Bronchial epithelial cell (primary cell): ENCODE measurements around the gene AMELY. TPM values are rescaled to one million over a fixed set of nuclear protein-coding genes. Genes with fewer than 3 reads are reported as not detected.

Experiments used
- DNase-seq: peaks from one replicate; pipeline ENCODE4 v3.0.0-alpha.2; 2010; ENCODE audit warnings: low read depth
- FAIRE-seq: peaks from 2 replicates; lab custom pipeline; 2011; peaks lifted over from hg19 to GRCh38; lab: Jason Lieb, UNC
- H3K27me3 ChIP-seq: 2 replicates; pipeline ENCODE4 v1.5.1; 2011; ENCODE audit warnings: low read length; ENCODE audit not compliant: control insufficient read depth, insufficient read depth
- H3K36me3 ChIP-seq: 2 replicates; pipeline ENCODE4 v1.5.1; 2011; ENCODE audit warnings: low read length; ENCODE audit not compliant: control insufficient read depth, insufficient read depth
- H3K4me3 ChIP-seq: 2 replicates; pipeline ENCODE4 v1.5.1; 2011; ENCODE audit warnings: mild to moderate bottlenecking, low read depth, low read length, control low read depth
- total RNA-seq: library from RNA; depleted of rRNA; stranded (reverse); fragments of >200 nt; gene quantifications from 2 replicates; pipeline ENCODE4 v1.2.1, GENCODE V29; 2014
- TF ChIP-seq, protein P1 (sequence below): IDR thresholded peaks from 2 replicates; pipeline ENCODE4 v1.5.1; 2011; ENCODE audit warnings: mild to moderate bottlenecking, moderate library complexity, low read length, control low read depth, inconsistent platforms; ENCODE audit not compliant: insufficient read depth, severe bottlenecking

AMELY gene
- total RNA-seq, 1 donor from 2014 or later = not detected

DNA sequence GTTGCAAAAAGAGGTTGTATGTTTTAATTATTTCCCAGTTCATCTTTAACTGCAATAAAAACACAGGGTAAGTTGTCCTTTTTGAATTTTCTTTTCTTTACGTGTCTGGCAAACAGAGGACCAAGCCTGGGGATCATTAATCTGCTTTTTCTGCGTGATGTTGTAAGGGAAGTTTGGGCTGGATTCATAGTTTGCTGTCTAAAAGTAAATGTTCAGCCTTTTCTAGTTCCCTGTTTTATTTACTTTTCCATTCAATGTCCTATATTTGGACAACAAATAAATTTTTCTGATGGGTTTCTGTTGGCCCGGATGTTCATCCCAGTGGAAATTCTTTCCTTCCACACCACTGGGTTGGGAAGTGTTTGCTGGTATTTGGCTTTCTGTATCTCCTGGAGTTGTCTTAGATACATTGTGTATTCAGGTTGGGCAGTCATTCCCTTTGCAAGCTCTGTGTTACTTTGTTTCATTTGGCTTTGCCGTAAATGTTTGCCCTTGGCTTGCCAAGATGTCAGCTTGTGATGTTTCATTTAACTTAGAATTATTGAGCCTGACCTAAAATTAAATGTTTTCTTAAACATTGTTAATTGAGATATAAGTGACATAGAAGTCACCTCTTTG lies 20.3 kb upstream of the AMELY start:
- TF ChIP-seq, protein P1, sequence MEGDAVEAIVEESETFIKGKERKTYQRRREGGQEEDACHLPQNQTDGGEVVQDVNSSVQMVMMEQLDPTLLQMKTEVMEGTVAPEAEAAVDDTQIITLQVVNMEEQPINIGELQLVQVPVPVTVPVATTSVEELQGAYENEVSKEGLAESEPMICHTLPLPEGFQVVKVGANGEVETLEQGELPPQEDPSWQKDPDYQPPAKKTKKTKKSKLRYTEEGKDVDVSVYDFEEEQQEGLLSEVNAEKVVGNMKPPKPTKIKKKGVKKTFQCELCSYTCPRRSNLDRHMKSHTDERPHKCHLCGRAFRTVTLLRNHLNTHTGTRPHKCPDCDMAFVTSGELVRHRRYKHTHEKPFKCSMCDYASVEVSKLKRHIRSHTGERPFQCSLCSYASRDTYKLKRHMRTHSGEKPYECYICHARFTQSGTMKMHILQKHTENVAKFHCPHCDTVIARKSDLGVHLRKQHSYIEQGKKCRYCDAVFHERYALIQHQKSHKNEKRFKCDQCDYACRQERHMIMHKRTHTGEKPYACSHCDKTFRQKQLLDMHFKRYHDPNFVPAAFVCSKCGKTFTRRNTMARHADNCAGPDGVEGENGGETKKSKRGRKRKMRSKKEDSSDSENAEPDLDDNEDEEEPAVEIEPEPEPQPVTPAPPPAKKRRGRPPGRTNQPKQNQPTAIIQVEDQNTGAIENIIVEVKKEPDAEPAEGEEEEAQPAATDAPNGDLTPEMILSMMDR = no peak
- H3K4me3 ChIP-seq = no peak overlapping the region
- no peak for FAIRE-seq
- no peak for DNase-seq
- no peaks in the 10 kb centered on the region for H3K27me3 ChIP-seq
- H3K36me3 ChIP-seq = no peaks in the 10 kb centered on the region

DNA sequence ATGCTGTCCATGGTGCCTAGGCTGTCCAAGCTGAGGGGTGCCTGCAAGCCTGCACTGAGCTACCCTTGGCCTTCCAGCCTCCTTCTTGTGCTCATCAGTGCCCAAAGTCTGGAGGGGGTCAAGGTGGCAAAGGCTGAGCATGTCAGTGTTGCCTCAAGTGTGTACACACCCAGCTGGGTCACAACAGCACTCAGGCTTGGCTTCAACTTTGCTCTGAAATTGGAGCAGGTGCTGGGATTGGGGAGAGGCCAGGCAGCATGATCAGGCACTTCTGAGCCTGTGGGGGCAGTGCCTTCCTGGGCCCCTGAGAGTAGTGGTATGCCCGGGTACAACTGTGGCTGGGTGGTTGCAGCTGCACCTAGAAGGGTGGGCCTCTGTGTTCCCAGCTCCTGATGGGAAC lies 17.7 kb upstream of the AMELY start:
- DNase-seq (no peak), FAIRE-seq (no peak)
- no peaks in the 10 kb centered on the region for H3K27me3 ChIP-seq
- no peak overlapping the region for H3K4me3 ChIP-seq
- no peaks in the 10 kb centered on the region for H3K36me3 ChIP-seq
- TF ChIP-seq, protein P1 = no peak

GRCh38 chrY:6928265-6928664 lies 16.7 kb upstream of the AMELY start:
- DNase-seq = no peak

GRCh38 chrY:6921061-6921460 lies 9.5 kb upstream of the AMELY start:
- no peak for FAIRE-seq
- no peak overlapping the region for H3K4me3 ChIP-seq
- no peaks in the 10 kb centered on the region for H3K27me3 ChIP-seq
- TF ChIP-seq, protein P1 = no peak
- no peaks in the 10 kb centered on the region for H3K36me3 ChIP-seq
- no peak for DNase-seq

More at GRCh38 chrY:6928265-6928664, 16.7 kb upstream of the AMELY start:
- H3K4me3 ChIP-seq = no peak overlapping the region
- H3K27me3 ChIP-seq = no peaks in the 10 kb centered on the region
- H3K36me3 ChIP-seq = no peaks in the 10 kb centered on the region
- FAIRE-seq = no peak
- TF ChIP-seq, protein P1 = no peak

GRCh38 chrY:6913362-6913761 lies 1.8 kb upstream of the AMELY start:
- Histone ChIP-seq H3K36me3 (no peaks in the 10 kb centered on the region), H3K27me3 (no peaks in the 10 kb centered on the region), H3K4me3 (no peak overlapping the region)
- DNase-seq (no peak), FAIRE-seq (no peak)
- TF ChIP-seq, protein P1 = no peak
